Activated naive CD4-positive, alpha-beta T cell treated with anti-CD3 and anti-CD28 coated beads, Interleukin-2, amount 50 U/mL, for 24 hours (primary cell): Measurements from ENCODE around the gene ATP5F1A.
A peak's percentile ranks its signal among the peaks of the same experiment; 100 is the strongest.

Experiments used
- H3K27ac Mint-ChIP-seq: one replicate; pipeline ENCODE4 v1.8.0; 2021; ENCODE audit warnings: mild to moderate bottlenecking, mixed read lengths
- H3K27me3 Mint-ChIP-seq: one replicate; pipeline ENCODE4 v1.8.0; 2021; ENCODE audit warnings: mixed read lengths
- H3K36me3 Mint-ChIP-seq: one replicate; pipeline ENCODE4 v1.8.0; 2021; ENCODE audit warnings: mixed read lengths
- H3K4me1 Mint-ChIP-seq: one replicate; pipeline ENCODE4 v1.8.0; 2021; ENCODE audit warnings: mixed read lengths
- H3K4me3 Mint-ChIP-seq: one replicate; pipeline ENCODE4 v1.8.0; 2021; ENCODE audit warnings: mild to moderate bottlenecking, mixed read lengths
- H3K9me3 Mint-ChIP-seq: one replicate; pipeline ENCODE4 v1.8.0; 2021; ENCODE audit warnings: mixed read lengths

The ATP5F1A gene

DNA sequence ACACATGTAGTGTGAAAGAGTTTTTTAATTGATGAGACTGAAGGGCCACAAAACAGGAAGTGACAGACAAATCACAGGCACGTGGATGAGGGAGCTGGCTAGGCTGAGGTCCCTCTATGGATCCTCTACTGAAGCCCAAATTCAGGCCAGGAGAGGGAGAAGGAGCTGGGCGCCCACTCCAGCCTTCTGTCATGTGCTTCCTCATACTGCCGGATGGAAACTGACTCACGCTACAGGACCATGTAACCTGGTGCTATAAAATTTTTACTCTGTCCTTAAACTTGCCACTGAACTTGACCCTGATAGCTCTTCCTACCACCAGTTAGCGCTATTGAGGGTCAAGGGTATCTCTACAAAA lies 57.4 kb downstream of the ATP5F1A start:
- Mint-ChIP-seq H3K27me3 (no peaks in the 10 kb centered on the region), H3K4me1 (peaks cover 44% of the 10 kb centered on the region), H3K36me3 (peaks cover 14% of the 10 kb centered on the region), H3K4me3 (peak overlapping the region; percentile 5), H3K27ac (peak overlapping the region; percentile 68), H3K9me3 (no peaks in the 10 kb centered on the region)

DNA sequence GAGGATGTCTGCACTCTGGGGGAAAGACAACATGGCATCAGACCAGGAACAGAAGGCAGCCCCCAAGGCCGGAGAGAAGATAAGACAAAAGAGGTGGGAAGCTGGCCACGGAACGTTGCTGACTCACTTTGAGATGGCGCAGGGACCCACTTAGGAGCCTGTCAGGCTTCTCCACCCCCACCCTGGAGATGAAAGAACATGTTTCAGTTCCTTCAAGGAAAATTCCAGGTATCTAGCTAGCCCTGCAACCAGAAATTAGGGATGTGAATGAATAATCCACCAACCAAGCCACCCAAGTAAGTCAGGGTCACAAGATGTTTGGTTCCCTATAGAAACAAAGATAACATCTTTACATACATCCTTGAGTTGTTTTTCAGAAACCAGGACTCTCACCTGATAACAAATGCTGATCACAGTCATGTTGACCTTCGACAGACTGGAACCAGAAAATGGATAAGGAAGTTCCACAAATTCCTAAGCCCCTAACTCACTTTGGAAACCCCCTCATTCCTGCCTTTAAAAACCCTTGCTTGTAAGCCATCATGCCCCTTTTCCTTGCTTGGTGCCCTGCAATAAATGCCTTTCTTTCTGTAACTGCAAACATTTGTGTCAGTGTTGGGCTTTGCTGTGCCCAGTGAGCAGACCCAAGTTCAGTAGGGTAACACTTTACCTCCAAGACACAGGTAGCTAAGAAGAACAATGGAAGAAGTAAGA lies 57.9 kb downstream of the ATP5F1A start:
- H3K4me1 Mint-ChIP-seq: peaks cover 44% of the 10 kb centered on the region
- H3K36me3 Mint-ChIP-seq: peaks cover 14% of the 10 kb centered on the region
- H3K27me3 Mint-ChIP-seq: no peaks in the 10 kb centered on the region
- no peaks in the 10 kb centered on the region for H3K9me3 Mint-ChIP-seq
- H3K27ac Mint-ChIP-seq: peak overlapping the region; percentile 68
- H3K4me3 Mint-ChIP-seq: peak overlapping the region; percentile 5

DNA sequence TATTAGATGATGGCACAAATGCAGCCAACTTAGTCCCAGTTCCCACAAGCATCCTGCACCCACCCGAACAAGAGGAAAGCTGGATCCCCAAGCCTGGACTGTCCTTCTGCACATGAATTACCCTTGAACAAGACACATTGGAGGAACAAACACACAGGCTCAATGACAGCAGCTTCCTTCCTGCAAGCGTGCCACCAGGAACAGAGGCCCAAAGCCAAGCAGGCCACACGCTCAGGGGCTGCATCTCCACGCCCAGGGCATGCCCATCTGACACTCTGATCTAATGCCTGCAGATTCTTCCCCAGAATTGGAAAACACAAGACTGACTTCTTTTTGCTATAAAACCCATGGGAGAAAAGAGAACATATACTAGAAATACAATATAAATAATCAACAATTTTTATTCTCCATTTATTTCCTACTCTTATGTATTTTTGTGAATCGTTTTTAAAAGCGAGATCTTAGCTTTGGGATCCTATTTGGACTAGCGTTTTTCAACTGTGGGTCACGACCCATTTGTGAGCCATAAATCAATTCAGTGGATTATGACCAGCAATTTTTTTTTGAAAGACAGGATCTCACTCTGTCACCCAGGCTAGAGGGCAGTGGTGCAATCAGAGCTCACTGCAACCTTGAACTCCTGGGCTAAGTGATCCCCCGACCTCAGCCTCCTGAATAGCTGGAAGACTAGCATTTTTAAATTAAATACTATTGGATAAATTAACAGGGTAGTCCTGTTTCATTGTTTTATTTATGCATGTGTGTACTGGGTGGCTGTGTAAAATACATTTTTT lies 60.4 kb downstream of the ATP5F1A start:
- no peak overlapping the region for H3K27ac Mint-ChIP-seq

DNA sequence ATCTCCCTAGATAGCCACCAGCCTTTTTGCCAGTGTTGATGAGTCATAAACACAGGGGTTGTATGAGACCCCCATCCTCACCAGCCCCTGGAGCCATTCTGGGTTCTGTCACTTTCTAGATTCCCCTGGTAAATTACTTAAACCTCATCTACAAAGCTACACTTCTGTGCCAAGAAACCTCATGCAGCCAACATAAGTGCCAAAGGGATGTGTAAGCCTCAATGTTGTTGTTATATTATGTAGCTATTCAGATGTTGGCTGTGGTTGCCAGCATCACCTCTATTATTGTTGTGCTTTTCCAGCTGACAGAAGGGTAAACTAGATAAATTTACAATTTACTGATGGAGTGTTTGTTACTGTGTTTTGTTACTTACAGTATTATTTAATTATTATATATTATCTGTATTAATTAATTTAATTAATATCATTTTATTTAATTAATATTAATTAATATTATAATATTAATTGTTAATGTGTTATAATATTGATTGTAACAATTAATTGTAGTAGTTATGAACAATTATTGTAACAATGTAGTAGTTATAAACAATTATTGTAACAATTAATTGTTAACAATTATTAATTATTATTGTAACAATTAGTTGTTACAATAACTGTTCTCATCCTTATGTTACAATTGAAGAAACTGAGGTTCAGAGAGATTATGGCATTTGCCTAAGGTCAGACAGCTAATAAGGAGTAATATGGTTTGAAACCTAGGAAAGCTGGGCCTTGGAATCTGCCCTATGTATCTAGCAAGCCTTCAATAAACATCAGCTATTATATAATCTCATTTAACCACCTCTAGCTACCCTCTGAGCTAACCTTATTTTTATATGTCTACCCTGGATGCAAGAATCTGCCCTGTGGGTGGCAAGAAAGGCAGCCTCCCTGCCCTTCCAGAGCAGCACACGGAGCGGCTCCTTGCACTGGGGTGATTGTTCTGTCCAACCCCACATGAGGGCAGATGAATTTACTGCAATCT lies 62.1 kb downstream of the ATP5F1A start:
- H3K27ac Mint-ChIP-seq: no peak overlapping the region
- no peak overlapping the region for H3K4me3 Mint-ChIP-seq
- no peaks in the 10 kb centered on the region for H3K27me3 Mint-ChIP-seq
- H3K36me3 Mint-ChIP-seq: peaks cover 16% of the 10 kb centered on the region
- H3K4me1 Mint-ChIP-seq: peaks cover 19% of the 10 kb centered on the region
- H3K9me3 Mint-ChIP-seq: no peaks in the 10 kb centered on the region

More for the DNA sequence above, 60.4 kb downstream of the ATP5F1A start:
- H3K4me3 Mint-ChIP-seq: no peak overlapping the region
- H3K4me1 Mint-ChIP-seq: peaks cover 34% of the 10 kb centered on the region
- peaks cover 16% of the 10 kb centered on the region for H3K36me3 Mint-ChIP-seq
- H3K27me3 Mint-ChIP-seq: no peaks in the 10 kb centered on the region
- no peaks in the 10 kb centered on the region for H3K9me3 Mint-ChIP-seq

DNA sequence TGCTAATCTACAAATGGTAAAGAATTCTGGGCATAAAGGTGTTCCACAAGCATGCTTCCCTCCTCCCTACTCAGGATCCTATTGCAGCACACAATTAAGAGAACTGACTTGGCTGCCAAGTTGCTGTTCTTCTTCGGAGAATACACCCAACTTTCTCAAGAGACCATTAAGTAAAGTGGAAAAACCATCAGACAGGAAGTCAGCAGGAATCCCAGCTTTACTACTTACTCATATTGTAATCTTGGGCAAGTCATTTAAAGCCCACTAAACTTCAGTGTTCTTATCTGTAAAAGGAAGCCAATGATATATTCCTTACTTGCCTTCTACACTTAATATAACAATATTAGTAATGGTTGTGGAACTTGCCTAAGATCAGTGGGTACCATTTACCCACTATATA lies 63.9 kb downstream of the ATP5F1A start:
- no peak overlapping the region for H3K4me3 Mint-ChIP-seq
- H3K27me3 Mint-ChIP-seq: no peaks in the 10 kb centered on the region
- H3K36me3 Mint-ChIP-seq: peaks cover 9% of the 10 kb centered on the region
- no peaks in the 10 kb centered on the region for H3K9me3 Mint-ChIP-seq
- H3K27ac Mint-ChIP-seq: no peak overlapping the region
- H3K4me1 Mint-ChIP-seq: peaks cover 2% of the 10 kb centered on the region

DNA sequence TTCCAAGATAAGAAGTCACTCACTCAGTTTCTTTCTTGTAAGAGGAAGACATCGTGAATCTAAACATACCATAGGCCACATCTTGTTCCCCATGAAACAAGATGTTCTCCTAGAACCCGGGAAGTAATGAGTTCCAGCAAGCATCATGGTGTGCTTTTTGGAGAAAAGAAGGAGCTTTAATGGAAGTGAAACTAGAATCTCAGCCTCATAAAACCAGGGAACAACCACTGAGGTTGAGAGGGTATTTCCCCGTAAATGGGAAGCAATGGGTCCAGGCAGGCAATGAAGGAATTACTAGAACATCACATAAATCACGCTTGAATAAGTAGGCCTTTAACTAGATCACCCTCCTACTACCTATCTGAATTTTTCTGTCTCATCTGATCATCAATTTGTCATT lies 66.4 kb downstream of the ATP5F1A start:
- no peaks in the 10 kb centered on the region for H3K27me3 Mint-ChIP-seq
- peaks cover 4% of the 10 kb centered on the region for H3K36me3 Mint-ChIP-seq
- H3K27ac Mint-ChIP-seq: no peak overlapping the region
- no peaks in the 10 kb centered on the region for H3K9me3 Mint-ChIP-seq
- H3K4me1 Mint-ChIP-seq: peaks cover 10% of the 10 kb centered on the region
- no peak overlapping the region for H3K4me3 Mint-ChIP-seq
